Measurements from ENCODE around the gene ZNF500.

DNA sequence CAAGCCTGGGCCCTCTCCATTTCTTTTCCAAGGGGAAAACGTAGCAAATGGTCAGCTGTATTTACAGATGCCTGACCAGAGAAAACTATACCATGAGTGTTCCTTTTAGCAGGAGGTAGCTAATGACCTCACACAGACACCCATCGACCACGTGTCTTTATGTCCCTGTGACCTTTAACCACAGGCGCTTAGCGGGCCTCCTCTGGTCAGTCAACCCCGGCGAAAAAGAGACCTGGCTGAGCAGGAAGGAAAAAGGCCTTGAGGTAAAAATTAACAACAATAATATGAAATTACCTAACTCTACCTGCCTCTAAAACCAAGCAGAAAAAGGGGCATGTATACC lies 64.5 kb downstream of the ZNF500 start:
- TF ChIP-seq, protein P1, sequence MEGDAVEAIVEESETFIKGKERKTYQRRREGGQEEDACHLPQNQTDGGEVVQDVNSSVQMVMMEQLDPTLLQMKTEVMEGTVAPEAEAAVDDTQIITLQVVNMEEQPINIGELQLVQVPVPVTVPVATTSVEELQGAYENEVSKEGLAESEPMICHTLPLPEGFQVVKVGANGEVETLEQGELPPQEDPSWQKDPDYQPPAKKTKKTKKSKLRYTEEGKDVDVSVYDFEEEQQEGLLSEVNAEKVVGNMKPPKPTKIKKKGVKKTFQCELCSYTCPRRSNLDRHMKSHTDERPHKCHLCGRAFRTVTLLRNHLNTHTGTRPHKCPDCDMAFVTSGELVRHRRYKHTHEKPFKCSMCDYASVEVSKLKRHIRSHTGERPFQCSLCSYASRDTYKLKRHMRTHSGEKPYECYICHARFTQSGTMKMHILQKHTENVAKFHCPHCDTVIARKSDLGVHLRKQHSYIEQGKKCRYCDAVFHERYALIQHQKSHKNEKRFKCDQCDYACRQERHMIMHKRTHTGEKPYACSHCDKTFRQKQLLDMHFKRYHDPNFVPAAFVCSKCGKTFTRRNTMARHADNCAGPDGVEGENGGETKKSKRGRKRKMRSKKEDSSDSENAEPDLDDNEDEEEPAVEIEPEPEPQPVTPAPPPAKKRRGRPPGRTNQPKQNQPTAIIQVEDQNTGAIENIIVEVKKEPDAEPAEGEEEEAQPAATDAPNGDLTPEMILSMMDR (IDR thresholded peaks at IDR 0.05), result no peak
- TF ChIP-seq NFE2L2 (conservative IDR thresholded peaks at IDR 0.05; ENCODE audit: low read length) (no peak), POLR2A (IDR thresholded peaks at IDR 0.05; ENCODE audit: low read length) (no peak), PHF8 (IDR thresholded peaks at IDR 0.05; ENCODE audit: borderline replicate concordance, low read depth) (no peak), RNF2 (IDR thresholded peaks at IDR 0.05; ENCODE audit: borderline replicate concordance, low read depth) (no peak)

All from A549 (cell line).